ENCODE results near the gene AMOTL1. TPM values are rescaled to one million over a fixed set of nuclear protein-coding genes. Genes with fewer than 3 reads are reported as not detected.

AMOTL1 gene
- total RNA-seq, 4 donors from 2014 or later = 150 to 393 (median 244) TPM

- Histone ChIP-seq H3K27me3 (no peaks in the 10 kb centered on the region), H3K4me3 (no peak overlapping the region), H3K27ac (no peak overlapping the region), H3K36me3 (peaks cover 0 to 6% of the 10 kb centered on the region in 2 donors), H3K4me1 (peaks cover 14 to 38% of the 10 kb centered on the region in 2 donors), H3K9me3 (no peaks in the 10 kb centered on the region)
- DNase-seq (no peak), ATAC-seq (no peak)
- intact Hi-C loops (cut with DNase I; ENCODE audit: low total_unique reads) (loop anchor here (5.0 kb wide), 1 partner anchor 73 kb away; no protein-coding TSS in a partner anchor), in situ Hi-C loops (cut with MboI; ENCODE audit: low sequenced_read_pairs in 4 of 4) (no loop called here)
- no peak for TF ChIP-seq POLR2A (IDR thresholded peaks at IDR 0.05)
- TF ChIP-seq, protein P1, sequence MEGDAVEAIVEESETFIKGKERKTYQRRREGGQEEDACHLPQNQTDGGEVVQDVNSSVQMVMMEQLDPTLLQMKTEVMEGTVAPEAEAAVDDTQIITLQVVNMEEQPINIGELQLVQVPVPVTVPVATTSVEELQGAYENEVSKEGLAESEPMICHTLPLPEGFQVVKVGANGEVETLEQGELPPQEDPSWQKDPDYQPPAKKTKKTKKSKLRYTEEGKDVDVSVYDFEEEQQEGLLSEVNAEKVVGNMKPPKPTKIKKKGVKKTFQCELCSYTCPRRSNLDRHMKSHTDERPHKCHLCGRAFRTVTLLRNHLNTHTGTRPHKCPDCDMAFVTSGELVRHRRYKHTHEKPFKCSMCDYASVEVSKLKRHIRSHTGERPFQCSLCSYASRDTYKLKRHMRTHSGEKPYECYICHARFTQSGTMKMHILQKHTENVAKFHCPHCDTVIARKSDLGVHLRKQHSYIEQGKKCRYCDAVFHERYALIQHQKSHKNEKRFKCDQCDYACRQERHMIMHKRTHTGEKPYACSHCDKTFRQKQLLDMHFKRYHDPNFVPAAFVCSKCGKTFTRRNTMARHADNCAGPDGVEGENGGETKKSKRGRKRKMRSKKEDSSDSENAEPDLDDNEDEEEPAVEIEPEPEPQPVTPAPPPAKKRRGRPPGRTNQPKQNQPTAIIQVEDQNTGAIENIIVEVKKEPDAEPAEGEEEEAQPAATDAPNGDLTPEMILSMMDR (IDR thresholded peaks at IDR 0.05 in 4 of 5, conservative IDR thresholded peaks at IDR 0.05 in 1 of 5) = no peak
These were observed 38.0 kb upstream of the AMOTL1 start for GRCh38 chr11:94730153-94730552.

DNA sequence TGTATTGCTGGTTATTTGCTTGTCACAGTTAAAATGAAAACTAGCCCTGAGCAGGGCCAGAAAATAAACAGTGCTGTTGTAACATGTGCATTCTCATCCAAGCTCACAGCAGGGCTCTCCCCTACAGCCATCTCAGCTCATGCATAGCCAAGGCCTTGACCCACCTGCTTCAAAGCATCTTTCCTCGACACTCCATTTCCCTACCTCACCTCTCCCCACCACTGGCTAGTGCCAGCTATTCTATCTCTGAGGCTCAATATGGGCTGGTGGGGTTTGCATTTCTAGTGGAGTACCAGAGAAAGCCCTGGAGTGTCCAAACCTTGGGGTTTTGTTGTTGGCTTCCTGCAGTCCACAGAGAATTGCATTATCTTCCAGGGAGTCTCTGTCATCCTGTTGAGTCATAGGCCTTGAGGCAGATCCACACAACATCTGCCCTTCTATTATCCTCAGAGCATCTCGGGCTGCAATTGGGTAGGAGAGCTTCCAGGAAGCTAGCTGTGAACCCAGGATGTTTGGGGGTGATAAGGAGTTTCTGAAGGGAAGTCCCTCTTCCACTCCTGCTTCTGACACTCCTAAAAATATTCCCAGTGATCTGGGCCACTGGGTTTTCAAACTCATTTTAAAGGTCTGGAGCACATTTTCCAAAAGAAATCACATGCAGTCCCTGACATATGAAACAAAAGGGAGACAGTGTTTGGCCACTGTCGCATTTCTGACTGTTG is 36.1 kb upstream of the AMOTL1 start:
- in situ Hi-C loops (cut with MboI; ENCODE audit: low sequenced_read_pairs in 4 of 4) = no loop called here
- Histone ChIP-seq H3K4me3 (no peak overlapping the region), H3K27ac (peak overlapping the region; percentile 41 to 79 (median 71)), H3K36me3 (peaks cover 0 to 6% of the 10 kb centered on the region in 2 donors), H3K4me1 (peaks cover 18 to 33% of the 10 kb centered on the region in 2 donors), H3K9me3 (no peaks in the 10 kb centered on the region), H3K27me3 (no peaks in the 10 kb centered on the region)
- ATAC-seq = peak; percentile 65 to 79
- intact Hi-C loops (cut with DNase I; ENCODE audit: low total_unique reads) = loop anchor here (5.0 kb wide), 1 partner anchor 75 kb away; no protein-coding TSS in a partner anchor
- peak in 1 of 2 donors; percentile 30 for DNase-seq
- TF ChIP-seq, protein P1 (IDR thresholded peaks at IDR 0.05 in 4 of 5, conservative IDR thresholded peaks at IDR 0.05 in 1 of 5) = no peak
- no peak for TF ChIP-seq POLR2A (IDR thresholded peaks at IDR 0.05)

- Histone ChIP-seq H3K27ac (peak overlapping the region; percentile 41 to 79 (median 71)), H3K4me1 (peaks cover 23 to 33% of the 10 kb centered on the region in 2 donors), H3K36me3 (peaks cover 0 to 6% of the 10 kb centered on the region in 2 donors), H3K9me3 (no peaks in the 10 kb centered on the region), H3K27me3 (no peaks in the 10 kb centered on the region), H3K4me3 (no peak overlapping the region)
- DNase-seq = peak in 1 of 2 donors; percentile 50
- TF ChIP-seq, protein P1 (IDR thresholded peaks at IDR 0.05 in 4 of 5, conservative IDR thresholded peaks at IDR 0.05 in 1 of 5) = no peak
- TF ChIP-seq POLR2A (IDR thresholded peaks at IDR 0.05) = no peak
- in situ Hi-C loops (cut with MboI; ENCODE audit: low sequenced_read_pairs in 4 of 4) (no loop called here), intact Hi-C loops (cut with DNase I; ENCODE audit: low total_unique reads) (loop anchor here (5.0 kb wide), 1 partner anchor 75 kb away; no protein-coding TSS in a partner anchor)
- peak; percentile 55 to 63 for ATAC-seq
These were observed 35.4 kb upstream of the AMOTL1 start for GRCh38 chr11:94732617-94733281.

GRCh38 chr11:94734563-94735275 is 33.4 kb upstream of the AMOTL1 start:
- ATAC-seq (no peak), DNase-seq (no peak)
- intact Hi-C loops (cut with DNase I; ENCODE audit: low total_unique reads) (loop anchor here (5.0 kb wide), 1 partner anchor 77 kb away; no protein-coding TSS in a partner anchor), in situ Hi-C loops (cut with MboI; ENCODE audit: low sequenced_read_pairs in 4 of 4) (no loop called here)
- peaks cover 0 to 6% of the 10 kb centered on the region in 2 donors for H3K36me3 ChIP-seq
- peak overlapping the region in 3 of 4 donors; percentile 69 to 79 (median 73) for H3K27ac ChIP-seq
- no peaks in the 10 kb centered on the region for H3K9me3 ChIP-seq
- H3K4me3 ChIP-seq = no peak overlapping the region
- peaks cover 25 to 37% of the 10 kb centered on the region in 2 donors for H3K4me1 ChIP-seq
- no peak for TF ChIP-seq POLR2A (IDR thresholded peaks at IDR 0.05)
- TF ChIP-seq, protein P1 (IDR thresholded peaks at IDR 0.05 in 4 of 5, conservative IDR thresholded peaks at IDR 0.05 in 1 of 5) = no peak
- no peaks in the 10 kb centered on the region for H3K27me3 ChIP-seq
